K562 (cell line): ENCODE data around the gene TMEM38B. TPM values are rescaled to one million over a fixed set of nuclear protein-coding genes. Genes with fewer than 3 reads are reported as not detected.

Experiments used
- ATAC-seq: fragments of 200-7000 bp; cut with Tn5 transposase; 3 replicates; pipeline ENCODE4 v1.9.1; 2020; ENCODE audit warnings: moderate library complexity
- BruUV-seq: library from RNA; stranded (reverse); fragments of 400-500 nt; replicated peaks from 2 replicates; lab custom pipeline; 2021; lab: Mats Ljungman, UMichigan
- CTCF ChIA-PET: fragments of 300-600 bp; formaldehyde crosslinking; extraction: SDS; loops from one replicate; lab custom pipeline; 2021; ENCODE audit warnings: low intra/inter-chr PET ratio; lab: Yijun Ruan, JAX
- POLR2A ChIA-PET: fragments of 300-600, 350-650 bp; sonication (Branson Sonifier 250); formaldehyde crosslinking; extraction: SDS; loops from one replicate; lab custom pipeline; 2021; ENCODE audit warnings: antibody characterized with exemption, inconsistent platforms; lab: Yijun Ruan, JAX
- DNase-seq, 4 experiments: peaks; one replicate each; pipeline versions ENCODE4 v3.0.0 to v3.0.0-alpha.2; 2011 to 2018; ENCODE audit warnings: low spot score in 3 of 4, mixed read lengths in 3 of 4; ENCODE audit errors: extremely low read depth in 1 of 4
- FAIRE-seq: peaks from 2 replicates; lab custom pipeline; 2011; peaks lifted over from hg19 to GRCh38; lab: Jason Lieb, UNC
- H2AFZ ChIP-seq: 2 replicates; pipeline ENCODE4 v1.6.0; 2011; ENCODE audit warnings: low read depth, low read length, control low read depth, inconsistent platforms
- H3K27ac ChIP-seq: fragments of 200-600 bp; 3 replicates; pipeline ENCODE4 v1.8.0; 2011; ENCODE audit warnings: low read depth, mild to moderate bottlenecking, control low read depth, inconsistent platforms, low read length, moderate library complexity, mixed read lengths; ENCODE audit errors: extremely low read depth
- H3K27me3 ChIP-seq, 2 experiments: fragments of 300-600 bp in 1 of 2; 2 replicates in 1 of 2; 3 replicates in 1 of 2; pipeline versions ENCODE4 v1.6.0 to v1.8.0; 2011; ENCODE audit warnings: inconsistent platforms in 2 of 2, low read length in 2 of 2, mild to moderate bottlenecking in 1 of 2, mixed read lengths in 1 of 2, moderate library complexity in 1 of 2; ENCODE audit not compliant: control insufficient read depth in 2 of 2, insufficient read depth in 2 of 2
- H3K36me3 ChIP-seq: fragments of 300-600 bp; 3 replicates; pipeline ENCODE4 v1.8.0; 2011; ENCODE audit warnings: mild to moderate bottlenecking, low read length, inconsistent platforms; ENCODE audit not compliant: control insufficient read depth, insufficient read depth
- H3K4me1 ChIP-seq, 2 experiments: fragments of 200-600 bp in 1 of 2; replicated peaks in 1 of 2; 2 replicates in 1 of 2; 3 replicates in 1 of 2; pipeline versions ENCODE4 v1.5.1 to v1.8.0; 2011; ENCODE audit warnings: inconsistent platforms in 2 of 2, low read length in 2 of 2, mild to moderate bottlenecking in 1 of 2, mixed read lengths in 1 of 2, moderate library complexity in 1 of 2; ENCODE audit not compliant: control insufficient read depth in 2 of 2, insufficient read depth in 2 of 2
- H3K4me2 ChIP-seq: 2 replicates; pipeline ENCODE4 v1.6.1; 2011; ENCODE audit warnings: low read length, control low read depth, inconsistent platforms, mixed read lengths; ENCODE audit not compliant: insufficient read depth
- H3K4me3 ChIP-seq: fragments of 200-600 bp; sonication (generic), shearing (Covaris generic); 2 replicates; pipeline ENCODE4 v1.5.1; 2016; ENCODE audit warnings: control low read depth, inconsistent platforms
- H3K79me2 ChIP-seq: fragments of 200-600 bp; 3 replicates; pipeline ENCODE4 v1.8.0; 2011; ENCODE audit warnings: low read length, inconsistent platforms; ENCODE audit not compliant: control insufficient read depth, insufficient read depth
- H3K9ac ChIP-seq, 2 experiments: 2 replicates each; pipeline versions ENCODE4 v1.6.0 to v1.6.1; 2011; ENCODE audit warnings: low read depth in 2 of 2, low read length in 2 of 2, control low read depth in 1 of 2, inconsistent platforms in 1 of 2, mild to moderate bottlenecking in 1 of 2, mixed read lengths in 1 of 2; ENCODE audit not compliant: insufficient read depth in 1 of 2
- H3K9me1 ChIP-seq: one replicate; pipeline ENCODE4 v1.6.0; 2011; ENCODE audit warnings: inconsistent platforms, mild to moderate bottlenecking, low read length, moderate library complexity; ENCODE audit not compliant: control insufficient read depth, insufficient read depth
- H3K9me3 ChIP-seq: replicated peaks from 2 replicates; pipeline ENCODE4 v1.5.1; 2011; ENCODE audit warnings: low read depth, low read length, inconsistent platforms; ENCODE audit not compliant: control insufficient read depth, insufficient read depth
- H4K20me1 ChIP-seq: replicated peaks from 2 replicates; pipeline ENCODE4 v1.6.1; 2011; ENCODE audit warnings: low read length, inconsistent platforms, mixed read lengths; ENCODE audit not compliant: control insufficient read depth, insufficient read depth
- BRF1 ChIP-seq: IDR thresholded peaks from 3 replicates; pipeline ENCODE4 v1.6.1; 2011; ENCODE audit warnings: borderline replicate concordance, mild to moderate bottlenecking; ENCODE audit not compliant: insufficient read length; ENCODE audit errors: extremely low read depth
- CEBPG ChIP-seq, 3 experiments: fragments of 200-800 bp in 1 of 3; sonication (Bioruptor generic) in 1 of 3; sonication (generic) in 1 of 3; formaldehyde crosslinking in 1 of 3; IDR thresholded peaks in 2 of 3; conservative IDR thresholded peaks in 1 of 3; 2 replicates each; pipeline versions ENCODE4 v1.6.1 to v1.8.0; 2016 to 2022; ENCODE audit warnings: missing compliant biosample characterization in 2 of 3, missing genetic modification characterization in 2 of 3, mild to moderate bottlenecking in 1 of 3, missing genetic modification reagents in 1 of 3
- DACH1 ChIP-seq: fragments of 450-650 bp; IDR thresholded peaks from 2 replicates; pipeline ENCODE4 v1.6.1; 2018; ENCODE audit not compliant: partially characterized antibody
- GTF2E2 ChIP-seq: fragments of 200-800 bp; sonication (Bioruptor generic); IDR thresholded peaks from 2 replicates; pipeline ENCODE4 v1.6.1; 2016; ENCODE audit warnings: missing genetic modification characterization, missing compliant biosample characterization
- ILK ChIP-seq: fragments of 450-650 bp; IDR thresholded peaks from 2 replicates; pipeline ENCODE4 v1.6.1; 2016; ENCODE audit warnings: missing genetic modification characterization, low read depth, mild to moderate bottlenecking, missing compliant biosample characterization, moderate library complexity, borderline replicate concordance
- KDM4B ChIP-seq, 2 experiments: fragments of 450-650 bp in 1 of 2; sonication (generic) in 1 of 2; IDR thresholded peaks; 2 replicates each; pipeline ENCODE4 v1.6.1; 2016 to 2017; ENCODE audit warnings: borderline replicate concordance in 2 of 2, antibody characterized with exemption in 1 of 2, low read depth in 1 of 2, mild to moderate bottlenecking in 1 of 2
- MNT ChIP-seq, 2 experiments: fragments of 450-650 bp; conservative IDR thresholded peaks; 2 replicates each; pipeline ENCODE4 v1.6.1; 2017; ENCODE audit warnings: mild to moderate bottlenecking in 2 of 2, moderate library complexity in 2 of 2
- PCBP1 ChIP-seq: fragments of 200-400 bp; formaldehyde crosslinking; IDR thresholded peaks from 2 replicates; pipeline ENCODE4 v1.6.1; 2018; ENCODE audit warnings: mild to moderate bottlenecking, low read depth, low read length; ENCODE audit not compliant: poor library complexity, severe bottlenecking
- PRMT5 ChIP-seq: sonication (generic); formaldehyde crosslinking; IDR thresholded peaks from 2 replicates; pipeline ENCODE4 v1.5.0; 2020; ENCODE audit warnings: missing genetic modification reagents
- RNF2 ChIP-seq: sonication (generic); IDR thresholded peaks from 2 replicates; pipeline ENCODE4 v1.6.1; 2016
- SIN3A ChIP-seq, 2 experiments: fragments of 150-350 bp in 1 of 2; IDR thresholded peaks; 2 replicates each; pipeline ENCODE4 v1.6.1; 2011 to 2016; ENCODE audit warnings: borderline replicate concordance in 2 of 2, low read depth in 2 of 2, low read length in 2 of 2, mild to moderate bottlenecking in 2 of 2, moderate library complexity in 2 of 2; ENCODE audit not compliant: control insufficient read depth in 1 of 2
- TRIM25 ChIP-seq: fragments of 450-650 bp; IDR thresholded peaks from 2 replicates; pipeline ENCODE4 v1.7.0; 2016; ENCODE audit warnings: borderline replicate concordance
- ZNF41 ChIP-seq: fragments of 250-450 bp; sonication (Bioruptor Pico); conservative IDR thresholded peaks from 2 replicates; pipeline ENCODE4 v1.4.0; 2020; ENCODE audit warnings: mild to moderate bottlenecking
- ZNF518B ChIP-seq: fragments of 250-450 bp; sonication (Bioruptor Pico); IDR thresholded peaks from 2 replicates; pipeline ENCODE4 v1.5.0; 2021; ENCODE audit warnings: mild to moderate bottlenecking, moderate library complexity
- ZNF695 ChIP-seq: fragments of 450-650 bp; formaldehyde crosslinking; IDR thresholded peaks from 2 replicates; pipeline ENCODE4 v1.4.0; 2020; ENCODE audit warnings: mild to moderate bottlenecking, moderate library complexity
- WGBS: fragments of 100-300 bp; shearing (Covaris generic); methylation state at CpG from one replicate; pipeline ENCODE4 v1.1.6; 2016; ENCODE audit warnings: low coverage, mixed read lengths; ENCODE audit not compliant: insufficient coverage; ENCODE audit errors: missing lambda C conversion rate; 5-methylcytosine and 5-hydroxymethylcytosine counted together
- in situ Hi-C: fragments of 300-500 bp; cut with MboI; formaldehyde crosslinking; loops from 4 replicates; pipeline ENCODE4 v1.15.0; 2018; ENCODE audit warnings: inconsistent platforms, mixed read lengths
- intact Hi-C: fragments of 100-400 bp; cut with micrococcal nuclease; formaldehyde crosslinking; loops from 2 replicates; pipeline ENCODE4 v1.14.2; 2022
- polyA plus RNA-seq, 8 experiments: library from polyadenylated mRNA; depleted of rRNA in 4 of 8; stranded (reverse) in 5 of 8; unstranded in 3 of 8; fragments of >200 nt; fragmentation: Nextera tagmentation in 2 of 8; fragmentation: Illumina TruSeq in 1 of 8; extraction: Ambion mirVana in 2 of 8; extraction: Trizol in 1 of 8; gene quantifications; 2 replicates each; pipeline versions ENCODE4 v1.2.1 to v1.2.3, GENCODE V29; 2011 to 2014; ENCODE audit warnings: inconsistent platforms in 1 of 8, missing spikeins in 1 of 8
- total RNA-seq, 7 experiments: library from RNA; depleted of rRNA in 6 of 7; stranded (reverse); fragments of >200 nt in 6 of 7; fragmentation: Illumina TruSeq in 2 of 7; extraction: Trizol in 2 of 7; gene quantifications; 2 replicates each; pipeline versions ENCODE4 v1.2.1 to v1.2.3, GENCODE V29; 2011 to 2021; ENCODE audit warnings: low replicate concordance in 1 of 7

TMEM38B gene
- total and polyA plus RNA-seq, 9 of the 15 experiments (the other 6 are each of a cell fraction or from before 2014, with no cell fraction given) = 26.0 to 57.5 (median 38.5) TPM

GRCh38 chr9:105700668-105701067, 6.3 kb downstream of the TMEM38B start:
- Histone ChIP-seq H2AFZ (no peak overlapping the region), H3K9me3 (no peaks in the 10 kb centered on the region), H3K27ac (no peak overlapping the region), H3K79me2 (peaks cover 86% of the 10 kb centered on the region), H3K9ac (no peak overlapping the region), H4K20me1 (no peaks in the 10 kb centered on the region), H3K4me1 (peaks cover 3 to 29% of the 10 kb centered on the region in 2 experiments; a peak in 4 of 5 replicates), H3K9me1 (no peaks in the 10 kb centered on the region), H3K4me2 (no peak overlapping the region), H3K36me3 (peaks cover 6% of the 10 kb centered on the region; the same call in 1 of the 3 replicates), H3K27me3 (no peaks in the 10 kb centered on the region), H3K4me3 (no peak overlapping the region)
- BruUV-seq = no TSS peak
- ChIA-PET POLR2A (interaction anchor here (1.2 to 1.4 kb wide), 2 partner anchors 10 to 20 kb away, joined by 4 read pairs; no protein-coding TSS in a partner anchor), CTCF (no interaction called here)
- ATAC-seq (0 out of 3 replicates have a peak, but pooled peaks have one; percentile 6), DNase-seq (no peak), FAIRE-seq (no peak)
- intact Hi-C loops (no loop called here), in situ Hi-C loops (no loop called here)
- 6% methylated on average over 1 of the region's 1 CpG for WGBS
- TF ChIP-seq ILK (tag) (no peak), RNF2 (no peak), DACH1 (no peak), TRIM25 (no peak), BRF1 (no peak), KDM4B (IDR thresholded peaks at IDR 0.05; ENCODE audit: borderline replicate concordance in 2 of 2, low read depth in 1 of 2) (no peak), ZNF518B (CRISPR knock-in tag) (no peak), ZNF41 (CRISPR knock-in tag) (no peak), GTF2E2 (tag) (no peak), MNT (conservative IDR thresholded peaks at IDR 0.05) (peak; percentile 22 to 51; a peak in 1 of 4 replicates), ZNF695 (CRISPR knock-in tag) (no peak), CEBPG (CRISPR knock-in tag; IDR thresholded peaks at IDR 0.05) (no peak), CEBPG (tag; conservative IDR thresholded peaks at IDR 0.05 in 1 of 2, IDR thresholded peaks at IDR 0.05 in 1 of 2) (no peak), PRMT5 (CRISPR knock-in tag) (no peak), SIN3A (IDR thresholded peaks at IDR 0.05; ENCODE audit: borderline replicate concordance in 2 of 2, control insufficient read depth in 1 of 2, low read depth in 2 of 2, low read length in 2 of 2) (no peak), PCBP1 (no peak)
